Peyer's patch (tissue), 4 donors: ENCODE data around the gene FGFR1OP2. TPM values are rescaled to one million over a fixed set of nuclear protein-coding genes. Genes with fewer than 3 reads are reported as not detected.

ENCODE experiments used
- DNase-seq, 3 donors: peaks; one replicate each; pipeline ENCODE4 v3.0.0-alpha.2; 2017 to 2019
- H3K27ac ChIP-seq, 4 donors: fragments of 200-600 bp; sonication (generic); one replicate each; pipeline ENCODE4 v1.5.1; 2016 to 2019
- H3K27me3 ChIP-seq, 2 donors: fragments of 200-600 bp; sonication (generic); one replicate each; pipeline ENCODE4 v1.5.1; 2019
- H3K36me3 ChIP-seq, 3 donors: fragments of 200-600 bp; sonication (generic); one replicate each; pipeline ENCODE4 v1.5.1; 2016 to 2019
- H3K4me1 ChIP-seq, 4 donors: fragments of 200-600 bp; sonication (generic); one replicate each; pipeline ENCODE4 v1.5.1; 2016 to 2019
- H3K4me3 ChIP-seq, 4 donors: fragments of 200-600 bp; sonication (generic); 1 replicate in 3 of 4; 2 replicates in 1 of 4; pipeline ENCODE4 v1.5.1; 2016 to 2019; ENCODE audit warnings: mild to moderate bottlenecking in 1 of 4
- H3K9me3 ChIP-seq, 4 donors: fragments of 200-600 bp; sonication (generic); one replicate each; pipeline ENCODE4 v1.5.1; 2016 to 2019; ENCODE audit warnings: mild to moderate bottlenecking in 1 of 4
- POLR2A ChIP-seq, 2 donors: fragments of 450-650 bp; IDR thresholded peaks; one replicate each; pipeline ENCODE4 v1.5.1; 2017; ENCODE audit warnings: antibody characterized with exemption in 2 of 2, mild to moderate bottlenecking in 2 of 2, moderate library complexity in 2 of 2
- total RNA-seq, 4 donors: library from RNA; depleted of rRNA; stranded (reverse); fragments of >200 nt; gene quantifications; one replicate each; pipeline ENCODE4 v1.1.0, GENCODE V29; 2016
- TF ChIP-seq, protein P1 (sequence below), 6 experiments: fragments of 450-650 bp in 4 of 6; fragments of 200-600 bp in 2 of 6; sonication (generic) in 1 of 6; IDR thresholded peaks; one replicate each; pipeline ENCODE4 v1.5.1; 2017 to 2019; ENCODE audit warnings: antibody characterized with exemption in 6 of 6, mild to moderate bottlenecking in 3 of 6, moderate library complexity in 1 of 6

Gene FGFR1OP2
- total RNA-seq, 4 donors from 2014 or later, result 49.5 to 94.9 (median 65.4) TPM

DNA sequence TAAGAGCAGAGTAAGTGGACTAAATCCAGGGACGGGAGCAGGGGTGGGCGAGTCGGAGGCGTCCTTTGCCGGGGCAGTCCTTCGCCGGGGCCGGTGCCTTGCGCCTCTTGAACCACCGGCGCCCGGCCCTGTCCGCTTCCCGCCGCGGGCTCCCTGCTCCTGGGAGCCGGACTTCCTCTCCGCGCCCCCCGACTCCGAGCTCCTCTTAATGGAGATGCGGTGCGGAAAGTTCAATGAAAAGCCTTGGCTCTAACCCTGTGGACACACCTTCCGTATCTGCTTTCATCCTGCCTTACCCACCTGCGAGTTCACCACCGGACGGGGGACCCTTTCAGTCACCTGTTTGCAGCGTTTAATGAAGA lies 412 bp downstream of the FGFR1OP2 start:
- Histone ChIP-seq H3K4me3 (peak overlapping the region; percentile 68 to 90 (median 88)), H3K4me1 (peaks cover 0 to 42% (median 5%) of the 10 kb centered on the region in 4 donors), H3K27me3 (no peaks in the 10 kb centered on the region), H3K27ac (peak overlapping the region; percentile 93 to 95 (median 94)), H3K36me3 (no peaks in the 10 kb centered on the region), H3K9me3 (no peaks in the 10 kb centered on the region)
- DNase-seq, result peak in 1 of 3 donors; percentile 43
- TF ChIP-seq POLR2A (IDR thresholded peaks at IDR 0.05), result no peak

DNA sequence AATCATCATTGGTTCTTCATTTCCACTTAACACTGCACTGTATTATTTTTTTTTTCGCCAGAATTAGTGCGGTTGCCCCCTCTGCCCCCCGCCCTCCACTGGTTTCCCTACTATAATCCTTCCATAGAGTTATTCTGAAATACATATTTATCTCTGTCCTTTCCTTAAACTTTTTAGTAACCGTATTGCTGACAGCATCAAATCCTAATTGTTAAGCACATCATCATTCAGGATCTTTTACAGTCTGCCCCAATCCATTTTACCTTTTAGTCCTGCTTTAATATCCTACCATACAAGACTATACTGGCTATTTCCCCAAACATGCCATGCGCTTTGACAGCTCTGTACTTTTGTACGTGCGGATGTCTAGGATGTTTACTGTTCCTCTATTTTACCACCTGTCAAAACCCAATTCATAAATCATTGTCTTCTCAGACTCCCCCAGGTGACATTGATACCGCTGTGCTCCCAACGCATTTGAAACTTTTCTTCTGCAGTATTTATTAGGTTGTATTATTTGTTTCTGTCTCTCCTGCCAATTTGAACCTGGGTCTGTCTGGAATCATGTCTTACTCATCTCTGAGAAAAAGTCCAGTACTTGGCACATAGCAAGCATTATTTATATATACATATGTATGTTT lies 1.0 kb downstream of the FGFR1OP2 start:
- Histone ChIP-seq H3K36me3 (no peaks in the 10 kb centered on the region), H3K27me3 (no peaks in the 10 kb centered on the region), H3K4me1 (peaks cover 0 to 42% (median 5%) of the 10 kb centered on the region in 4 donors), H3K4me3 (peak overlapping the region; percentile 68 to 90 (median 88)), H3K9me3 (no peaks in the 10 kb centered on the region), H3K27ac (peak overlapping the region; percentile 93 to 95 (median 94))
- TF ChIP-seq, protein P1, sequence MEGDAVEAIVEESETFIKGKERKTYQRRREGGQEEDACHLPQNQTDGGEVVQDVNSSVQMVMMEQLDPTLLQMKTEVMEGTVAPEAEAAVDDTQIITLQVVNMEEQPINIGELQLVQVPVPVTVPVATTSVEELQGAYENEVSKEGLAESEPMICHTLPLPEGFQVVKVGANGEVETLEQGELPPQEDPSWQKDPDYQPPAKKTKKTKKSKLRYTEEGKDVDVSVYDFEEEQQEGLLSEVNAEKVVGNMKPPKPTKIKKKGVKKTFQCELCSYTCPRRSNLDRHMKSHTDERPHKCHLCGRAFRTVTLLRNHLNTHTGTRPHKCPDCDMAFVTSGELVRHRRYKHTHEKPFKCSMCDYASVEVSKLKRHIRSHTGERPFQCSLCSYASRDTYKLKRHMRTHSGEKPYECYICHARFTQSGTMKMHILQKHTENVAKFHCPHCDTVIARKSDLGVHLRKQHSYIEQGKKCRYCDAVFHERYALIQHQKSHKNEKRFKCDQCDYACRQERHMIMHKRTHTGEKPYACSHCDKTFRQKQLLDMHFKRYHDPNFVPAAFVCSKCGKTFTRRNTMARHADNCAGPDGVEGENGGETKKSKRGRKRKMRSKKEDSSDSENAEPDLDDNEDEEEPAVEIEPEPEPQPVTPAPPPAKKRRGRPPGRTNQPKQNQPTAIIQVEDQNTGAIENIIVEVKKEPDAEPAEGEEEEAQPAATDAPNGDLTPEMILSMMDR (IDR thresholded peaks at IDR 0.05), result no peak
- TF ChIP-seq POLR2A (IDR thresholded peaks at IDR 0.05), result no peak
- DNase-seq, result no peak

GRCh38 chr12:26939953-26940352 lies 1.7 kb downstream of the FGFR1OP2 start:
- Histone ChIP-seq H3K4me3 (peak overlapping the region; percentile 68 to 90 (median 88)), H3K9me3 (no peaks in the 10 kb centered on the region), H3K4me1 (peaks cover 0 to 42% (median 5%) of the 10 kb centered on the region in 4 donors), H3K27me3 (no peaks in the 10 kb centered on the region), H3K36me3 (no peaks in the 10 kb centered on the region), H3K27ac (peak overlapping the region in 1 of 4 donors; percentile 94)
- DNase-seq, result no peak
- TF ChIP-seq POLR2A (IDR thresholded peaks at IDR 0.05), result no peak
- TF ChIP-seq, protein P1 (IDR thresholded peaks at IDR 0.05), result no peak

DNA sequence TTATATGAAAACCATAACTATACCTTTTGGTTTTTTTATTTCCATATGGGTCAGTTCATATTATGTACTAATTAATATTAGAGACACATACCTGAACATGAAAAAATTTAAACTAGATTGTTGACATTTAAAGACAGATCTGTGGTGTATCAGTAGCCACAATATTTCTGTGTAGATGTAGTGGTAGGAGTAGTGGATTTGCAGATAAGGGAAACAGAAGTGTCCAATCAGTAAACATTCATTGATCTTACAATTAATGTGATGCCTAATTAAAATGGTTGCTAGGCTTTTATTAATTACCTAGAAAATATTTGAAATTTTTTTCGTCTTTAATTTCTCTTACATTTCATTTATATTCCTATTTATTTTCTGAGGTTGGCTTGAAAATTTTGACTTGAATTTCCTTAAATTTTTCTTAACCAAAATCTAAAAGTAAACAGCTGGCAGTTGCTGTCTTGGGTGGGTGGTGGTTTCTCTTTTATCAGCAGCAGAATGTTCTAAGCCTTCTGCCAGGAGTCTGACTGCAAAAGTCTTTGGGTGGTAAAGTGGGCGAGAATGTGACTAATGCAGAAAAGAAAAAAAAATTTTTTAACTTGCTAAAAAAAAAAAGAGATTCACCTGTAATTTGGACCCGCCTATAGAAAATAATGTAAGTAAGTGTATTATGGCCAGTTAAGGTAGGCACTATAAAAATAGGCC lies 2.4 kb downstream of the FGFR1OP2 start:
- H3K9me3 ChIP-seq, result no peaks in the 10 kb centered on the region
- peaks cover 0 to 42% (median 5%) of the 10 kb centered on the region in 4 donors for H3K4me1 ChIP-seq
- H3K27ac ChIP-seq, result peak overlapping the region in 2 of 4 donors; percentile 3 to 53
- TF ChIP-seq, protein P1 (IDR thresholded peaks at IDR 0.05), result no peak
- TF ChIP-seq POLR2A (IDR thresholded peaks at IDR 0.05), result no peak
- H3K27me3 ChIP-seq, result no peaks in the 10 kb centered on the region
- no peak overlapping the region for H3K4me3 ChIP-seq
- no peaks in the 10 kb centered on the region for H3K36me3 ChIP-seq
- DNase-seq, result no peak

GRCh38 chr12:26941215-26941594 lies 2.9 kb downstream of the FGFR1OP2 start:
- no peak overlapping the region for H3K4me3 ChIP-seq
- TF ChIP-seq, protein P1 (IDR thresholded peaks at IDR 0.05), result no peak
- TF ChIP-seq POLR2A (IDR thresholded peaks at IDR 0.05), result no peak
- H3K27me3 ChIP-seq, result no peaks in the 10 kb centered on the region
- H3K4me1 ChIP-seq, result peaks cover 0 to 36% (median 5%) of the 10 kb centered on the region in 4 donors
- DNase-seq, result no peak
- H3K36me3 ChIP-seq, result no peaks in the 10 kb centered on the region
- no peaks in the 10 kb centered on the region for H3K9me3 ChIP-seq
- H3K27ac ChIP-seq, result peak overlapping the region in 2 of 4 donors; percentile 3 to 53

DNA sequence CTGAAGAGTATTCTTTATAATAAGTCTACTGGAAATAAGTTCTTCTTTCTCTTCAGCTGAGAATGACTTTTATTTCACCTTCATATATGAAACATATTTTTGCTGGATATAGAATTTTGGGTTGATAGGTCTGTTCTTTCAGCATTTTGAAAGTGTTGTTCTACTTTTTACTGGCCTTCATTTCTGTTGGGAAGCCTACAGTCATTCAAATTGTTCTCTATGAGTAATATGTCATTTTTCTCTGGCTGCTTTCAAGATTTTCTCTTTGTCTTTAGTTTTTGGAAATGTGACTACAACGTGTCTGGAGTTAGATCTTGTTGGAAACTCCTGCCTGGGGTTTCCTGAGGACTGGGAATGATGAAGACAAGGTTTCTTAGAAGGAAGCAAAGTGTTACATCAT lies 10.0 kb downstream of the FGFR1OP2 start:
- no peak overlapping the region for H3K4me3 ChIP-seq
- peaks cover 0 to 7% (median 0%) of the 10 kb centered on the region in 4 donors for H3K4me1 ChIP-seq
- TF ChIP-seq, protein P1 (IDR thresholded peaks at IDR 0.05), result no peak
- no peak for TF ChIP-seq POLR2A (IDR thresholded peaks at IDR 0.05)
- no peaks in the 10 kb centered on the region for H3K27me3 ChIP-seq
- H3K9me3 ChIP-seq, result no peaks in the 10 kb centered on the region
- H3K36me3 ChIP-seq, result no peaks in the 10 kb centered on the region
- no peak overlapping the region for H3K27ac ChIP-seq
- DNase-seq, result no peak
